HCT116 (cell line): Measurements from ENCODE around the gene RAB4A. TPM values are rescaled to one million over a fixed set of nuclear protein-coding genes. Genes with fewer than 3 reads are reported as not detected.

ENCODE experiments used
- ATAC-seq: fragments of 200-7000 bp; cut with Tn5 transposase; 2 replicates; pipeline ENCODE4 v1.9.1; 2020; ENCODE audit warnings: mild to moderate bottlenecking, moderate library complexity
- BruUV-seq: library from RNA; stranded (reverse); fragments of 400-500 nt; replicated peaks from 2 replicates; lab custom pipeline; 2021; lab: Mats Ljungman, UMichigan
- CTCF ChIA-PET: fragments of 300-600 bp; sonication (Branson Sonifier 250); formaldehyde crosslinking; loops from one replicate; lab custom pipeline; 2021; ENCODE audit warnings: antibody characterized with exemption; lab: Charles Lee
- POLR2A ChIA-PET: fragments of 300-600, 350-600 bp; sonication (Branson Sonifier 250); formaldehyde crosslinking; loops from one replicate; lab custom pipeline; 2021; ENCODE audit warnings: antibody characterized with exemption; lab: Charles Lee
- RAD21 ChIA-PET, 2 experiments: fragments of 300-600 bp; sonication (Branson Sonifier 250); formaldehyde crosslinking; loops; one replicate each; lab custom pipeline; 2023; ENCODE audit warnings: low total read pairs in 2 of 2; ENCODE audit not compliant: uncharacterized antibody in 2 of 2, unreplicated experiment in 2 of 2, low non-redundant PET in 1 of 2; lab: Charles Lee
- DNase-seq: peaks from one replicate; pipeline ENCODE4 v3.0.0-alpha.2; 2010; ENCODE audit warnings: low read depth, low spot score
- H2AFZ ChIP-seq: fragments of 200-600 bp; shearing (Covaris generic), sonication (generic); 2 replicates; pipeline ENCODE4 v1.6.1; 2017; ENCODE audit warnings: low read depth, mixed run types, mixed read lengths, antibody characterized with exemption, low read length; ENCODE audit not compliant: poor library complexity, severe bottlenecking
- H3K27ac ChIP-seq: 2 replicates; pipeline ENCODE4 v1.5.1; 2012; ENCODE audit warnings: low read depth, low read length
- H3K27me3 ChIP-seq: fragments of 200-600 bp; sonication (generic); 2 replicates; pipeline ENCODE4 v1.6.1; 2016; ENCODE audit warnings: mixed run types, low read length, mixed read lengths; ENCODE audit not compliant: insufficient read depth
- H3K36me3 ChIP-seq, 2 experiments: fragments of 200-500 bp in 1 of 2; fragments of 200-600 bp in 1 of 2; sonication (Bioruptor generic) in 1 of 2; sonication (generic) in 1 of 2; 2 replicates each; pipeline versions ENCODE4 v1.5.1 to v1.6.1; 2014 to 2016; ENCODE audit warnings: low read length in 2 of 2, inconsistent platforms in 1 of 2, mixed read lengths in 1 of 2, mixed run types in 1 of 2; ENCODE audit not compliant: insufficient read depth in 2 of 2, control insufficient read depth in 1 of 2
- H3K4me1 ChIP-seq, 2 experiments: fragments of 200-600 bp in 1 of 2; sonication (generic) in 1 of 2; 2 replicates each; pipeline versions ENCODE4 v1.5.1 to v1.6.1; 2012 to 2017; ENCODE audit warnings: low read length in 2 of 2, inconsistent platforms in 1 of 2, mild to moderate bottlenecking in 1 of 2, mixed read lengths in 1 of 2, mixed run types in 1 of 2, moderate library complexity in 1 of 2; ENCODE audit not compliant: insufficient read depth in 2 of 2, control insufficient read depth in 1 of 2
- H3K4me2 ChIP-seq: fragments of 200-600 bp; sonication (generic); 2 replicates; pipeline ENCODE4 v1.6.1; 2017; ENCODE audit warnings: mixed run types, low read length, mixed read lengths
- H3K4me3 ChIP-seq, 2 experiments: fragments of 200-600 bp in 1 of 2; sonication (generic) in 1 of 2; replicated peaks in 1 of 2; 2 replicates each; pipeline ENCODE4 v1.5.1; 2011 to 2016; ENCODE audit warnings: low read length in 2 of 2, control low read depth in 1 of 2, low read depth in 1 of 2, mild to moderate bottlenecking in 1 of 2, mixed read lengths in 1 of 2, mixed run types in 1 of 2
- H3K79me2 ChIP-seq: fragments of 200-600 bp; sonication (generic); 2 replicates; pipeline ENCODE4 v1.6.1; 2017; ENCODE audit warnings: mild to moderate bottlenecking, mixed run types, low read length, moderate library complexity, mixed read lengths; ENCODE audit not compliant: insufficient read depth
- H3K9ac ChIP-seq: fragments of 200-600 bp; sonication (generic); 2 replicates; pipeline ENCODE4 v1.6.1; 2016; ENCODE audit warnings: low read length, mixed read lengths
- H3K9me2 ChIP-seq: fragments of 200-600 bp; sonication (generic), shearing (Covaris generic); 2 replicates; pipeline ENCODE4 v1.6.1; 2017; ENCODE audit warnings: mixed run types, mild to moderate bottlenecking, moderate library complexity; ENCODE audit not compliant: insufficient read depth
- H3K9me3 ChIP-seq, 2 experiments: fragments of 200-500 bp in 1 of 2; fragments of 200-600 bp in 1 of 2; sonication (Bioruptor generic) in 1 of 2; sonication (generic) in 1 of 2; 2 replicates each; pipeline ENCODE4 v1.6.1; 2014 to 2017; ENCODE audit warnings: low read length in 2 of 2, mixed read lengths in 2 of 2, inconsistent platforms in 1 of 2, low read depth in 1 of 2, mild to moderate bottlenecking in 1 of 2, mixed run types in 1 of 2, moderate library complexity in 1 of 2; ENCODE audit not compliant: control insufficient read depth in 1 of 2, insufficient read depth in 1 of 2
- H4K20me1 ChIP-seq: fragments of 200-600 bp; sonication (generic), shearing (Covaris generic); 2 replicates; pipeline ENCODE4 v1.6.1; 2017; ENCODE audit warnings: mixed run types, mild to moderate bottlenecking, moderate library complexity; ENCODE audit not compliant: insufficient read depth
- ATF3 ChIP-seq: IDR thresholded peaks from 2 replicates; pipeline ENCODE4 v1.6.1; 2012
- CBX3 ChIP-seq: IDR thresholded peaks from 2 replicates; pipeline ENCODE4 v1.6.1; 2012; ENCODE audit warnings: low read depth
- CEBPB ChIP-seq: IDR thresholded peaks from 2 replicates; pipeline ENCODE4 v1.6.1; 2012; ENCODE audit warnings: low read depth
- EGR1 ChIP-seq: IDR thresholded peaks from 2 replicates; pipeline ENCODE4 v1.6.1; 2012; ENCODE audit warnings: low read depth
- ELF1 ChIP-seq: IDR thresholded peaks from 2 replicates; pipeline ENCODE4 v1.6.1; 2012; ENCODE audit warnings: low read depth, borderline replicate concordance
- EZH2 ChIP-seq: fragments of 200-600 bp; sonication (generic); IDR thresholded peaks from 2 replicates; pipeline ENCODE4 v1.6.1; 2017; ENCODE audit warnings: antibody characterized with exemption, mixed run types
- EZH2phosphoT487 ChIP-seq: fragments of 200-600 bp; IDR thresholded peaks from 2 replicates; pipeline ENCODE4 v1.6.1; 2018; ENCODE audit warnings: antibody characterized with exemption, borderline replicate concordance
- JUND ChIP-seq: IDR thresholded peaks from 2 replicates; pipeline ENCODE4 v1.6.1; 2012
- POLR2A ChIP-seq: IDR thresholded peaks from 2 replicates; pipeline ENCODE4 v1.7.0; 2011; ENCODE audit warnings: borderline replicate concordance; ENCODE audit not compliant: insufficient read depth, insufficient read length; ENCODE audit errors: extremely low read depth
- POLR2AphosphoS5 ChIP-seq: IDR thresholded peaks from 2 replicates; pipeline ENCODE4 v1.6.1; 2011; ENCODE audit warnings: mild to moderate bottlenecking, low read depth, low read length, moderate library complexity
- RAD21 ChIP-seq: IDR thresholded peaks from 2 replicates; pipeline ENCODE4 v1.6.1; 2012; ENCODE audit warnings: low read depth, mild to moderate bottlenecking
- REST ChIP-seq: IDR thresholded peaks from 2 replicates; pipeline ENCODE4 v1.6.1; 2012; ENCODE audit warnings: low read depth
- SIN3A ChIP-seq: IDR thresholded peaks from 2 replicates; pipeline ENCODE4 v1.6.1; 2012; ENCODE audit warnings: low read depth
- SP1 ChIP-seq: IDR thresholded peaks from 2 replicates; pipeline ENCODE4 v1.6.1; 2012; ENCODE audit warnings: low read depth
- SRF ChIP-seq: IDR thresholded peaks from 2 replicates; pipeline ENCODE4 v1.6.1; 2012; ENCODE audit warnings: low read depth
- YY1 ChIP-seq: IDR thresholded peaks from 2 replicates; pipeline ENCODE4 v1.6.1; 2011; ENCODE audit warnings: low read length, low read depth, moderate library complexity, mild to moderate bottlenecking; ENCODE audit not compliant: insufficient replicate concordance; ENCODE audit errors: extremely low read depth
- ZNF274 ChIP-seq: fragments of 200-500 bp; sonication (Bioruptor generic); IDR thresholded peaks from 2 replicates; pipeline ENCODE4 v1.6.1; 2014; ENCODE audit warnings: mild to moderate bottlenecking, low read depth, low read length, inconsistent platforms
- intact Hi-C: fragments of 100-400 bp; cut with micrococcal nuclease; formaldehyde crosslinking; loops from 2 replicates; pipeline ENCODE4 v1.10.0; 2022
- total RNA-seq: library from RNA; stranded (reverse); gene quantifications from one replicate; pipeline ENCODE4 v1.2.1, GENCODE V29; 2021; ENCODE audit not compliant: unreplicated experiment
- TF ChIP-seq, protein P1 (sequence below), 3 experiments: fragments of 200-600 bp in 1 of 3; sonication (generic) in 1 of 3; IDR thresholded peaks in 2 of 3; conservative IDR thresholded peaks in 1 of 3; 2 replicates each; pipeline ENCODE4 v1.5.1; 2012 to 2017; ENCODE audit warnings: low read depth in 2 of 3, low read length in 2 of 3, antibody characterized with exemption in 1 of 3, borderline replicate concordance in 1 of 3, control low read depth in 1 of 3, mild to moderate bottlenecking in 1 of 3, mixed read lengths in 1 of 3, mixed run types in 1 of 3, moderate library complexity in 1 of 3; ENCODE audit not compliant: insufficient read depth in 1 of 3
- TF ChIP-seq, protein P2 (sequence below): IDR thresholded peaks from 2 replicates; pipeline ENCODE4 v1.6.1; 2012

The RAB4A gene
- total RNA-seq, 1 experiment from 2014 or later, result 101 TPM

DNA sequence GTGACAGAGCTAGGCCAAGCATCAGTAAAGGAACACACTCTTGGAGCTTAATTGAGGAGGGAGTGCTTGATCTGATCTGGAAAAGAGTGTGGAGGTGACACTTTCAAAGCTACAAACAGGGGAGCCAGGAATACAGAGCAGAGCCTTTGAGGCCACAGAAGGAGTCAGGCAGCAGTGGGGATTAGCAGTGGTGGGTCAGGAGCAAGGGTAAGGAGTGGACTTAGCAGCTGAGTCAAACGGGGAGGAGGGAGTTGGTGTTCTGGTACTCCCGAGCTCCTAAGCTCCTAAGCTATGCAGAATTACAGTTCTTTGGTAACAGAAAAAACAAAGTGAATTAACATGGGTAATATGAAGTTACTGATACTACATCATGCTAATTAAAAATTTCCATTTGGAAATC, 14.5 kb downstream of the RAB4A start:
- no TSS peak for BruUV-seq
- H3K4me3 ChIP-seq, result no peak overlapping the region
- H3K9me2 ChIP-seq, result no peaks in the 10 kb centered on the region
- H4K20me1 ChIP-seq, result peaks cover 10% of the 10 kb centered on the region; the same call in 1 of the 2 replicates
- ChIA-PET CTCF (no interaction called here), POLR2A (no interaction called here), RAD21 (no interaction called here)
- no peaks in the 10 kb centered on the region for H3K4me1 ChIP-seq
- TF ChIP-seq, protein P1, sequence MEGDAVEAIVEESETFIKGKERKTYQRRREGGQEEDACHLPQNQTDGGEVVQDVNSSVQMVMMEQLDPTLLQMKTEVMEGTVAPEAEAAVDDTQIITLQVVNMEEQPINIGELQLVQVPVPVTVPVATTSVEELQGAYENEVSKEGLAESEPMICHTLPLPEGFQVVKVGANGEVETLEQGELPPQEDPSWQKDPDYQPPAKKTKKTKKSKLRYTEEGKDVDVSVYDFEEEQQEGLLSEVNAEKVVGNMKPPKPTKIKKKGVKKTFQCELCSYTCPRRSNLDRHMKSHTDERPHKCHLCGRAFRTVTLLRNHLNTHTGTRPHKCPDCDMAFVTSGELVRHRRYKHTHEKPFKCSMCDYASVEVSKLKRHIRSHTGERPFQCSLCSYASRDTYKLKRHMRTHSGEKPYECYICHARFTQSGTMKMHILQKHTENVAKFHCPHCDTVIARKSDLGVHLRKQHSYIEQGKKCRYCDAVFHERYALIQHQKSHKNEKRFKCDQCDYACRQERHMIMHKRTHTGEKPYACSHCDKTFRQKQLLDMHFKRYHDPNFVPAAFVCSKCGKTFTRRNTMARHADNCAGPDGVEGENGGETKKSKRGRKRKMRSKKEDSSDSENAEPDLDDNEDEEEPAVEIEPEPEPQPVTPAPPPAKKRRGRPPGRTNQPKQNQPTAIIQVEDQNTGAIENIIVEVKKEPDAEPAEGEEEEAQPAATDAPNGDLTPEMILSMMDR (IDR thresholded peaks at IDR 0.05 in 2 of 3, conservative IDR thresholded peaks at IDR 0.05 in 1 of 3; ENCODE audit: borderline replicate concordance in 1 of 3, insufficient read depth in 1 of 3, low read depth in 2 of 3, low read length in 2 of 3), result no peak
- TF ChIP-seq YY1, result no peak
- no peak for TF ChIP-seq SP1
- no peak for TF ChIP-seq POLR2A
- TF ChIP-seq REST, result no peak
- TF ChIP-seq EGR1, result no peak
- TF ChIP-seq EZH2phosphoT487, result no peak
- TF ChIP-seq SRF, result no peak
- no peak for TF ChIP-seq EZH2
- TF ChIP-seq, protein P2, sequence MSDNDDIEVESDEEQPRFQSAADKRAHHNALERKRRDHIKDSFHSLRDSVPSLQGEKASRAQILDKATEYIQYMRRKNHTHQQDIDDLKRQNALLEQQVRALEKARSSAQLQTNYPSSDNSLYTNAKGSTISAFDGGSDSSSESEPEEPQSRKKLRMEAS, result no peak
- no peak for TF ChIP-seq POLR2AphosphoS5
- no peak for TF ChIP-seq JUND
- TF ChIP-seq ELF1, result no peak
- no peak for TF ChIP-seq CBX3
- no peak for TF ChIP-seq ATF3
- TF ChIP-seq SIN3A, result no peak
- no peak for TF ChIP-seq CEBPB
- no peak for TF ChIP-seq RAD21
- no peak for TF ChIP-seq ZNF274
- peaks cover 80% of the 10 kb centered on the region for H3K79me2 ChIP-seq
- no peak overlapping the region for H3K4me2 ChIP-seq
- H3K9ac ChIP-seq, result no peak overlapping the region
- no peak overlapping the region for H2AFZ ChIP-seq
- no peak for DNase-seq
- H3K9me3 ChIP-seq, result no peaks in the 10 kb centered on the region
- no peak for ATAC-seq
- H3K27me3 ChIP-seq, result no peaks in the 10 kb centered on the region
- intact Hi-C loops, result no loop called here
- H3K36me3 ChIP-seq, result peaks cover 0 to 6% of the 10 kb centered on the region in 2 experiments; a peak in 1 of 4 replicates
- no peak overlapping the region for H3K27ac ChIP-seq
